Measurements from ENCODE around the gene MAD1L1. TPM values are rescaled to one million over a fixed set of nuclear protein-coding genes. Genes with fewer than 3 reads are reported as not detected.
A peak's percentile ranks its signal among the peaks of the same experiment; 100 is the strongest.

MAD1L1 gene
- total and polyA plus RNA-seq, 2 of the 4 experiments (the other 2 are of a cell fraction) = 29.0 to 40.9 TPM

DNA sequence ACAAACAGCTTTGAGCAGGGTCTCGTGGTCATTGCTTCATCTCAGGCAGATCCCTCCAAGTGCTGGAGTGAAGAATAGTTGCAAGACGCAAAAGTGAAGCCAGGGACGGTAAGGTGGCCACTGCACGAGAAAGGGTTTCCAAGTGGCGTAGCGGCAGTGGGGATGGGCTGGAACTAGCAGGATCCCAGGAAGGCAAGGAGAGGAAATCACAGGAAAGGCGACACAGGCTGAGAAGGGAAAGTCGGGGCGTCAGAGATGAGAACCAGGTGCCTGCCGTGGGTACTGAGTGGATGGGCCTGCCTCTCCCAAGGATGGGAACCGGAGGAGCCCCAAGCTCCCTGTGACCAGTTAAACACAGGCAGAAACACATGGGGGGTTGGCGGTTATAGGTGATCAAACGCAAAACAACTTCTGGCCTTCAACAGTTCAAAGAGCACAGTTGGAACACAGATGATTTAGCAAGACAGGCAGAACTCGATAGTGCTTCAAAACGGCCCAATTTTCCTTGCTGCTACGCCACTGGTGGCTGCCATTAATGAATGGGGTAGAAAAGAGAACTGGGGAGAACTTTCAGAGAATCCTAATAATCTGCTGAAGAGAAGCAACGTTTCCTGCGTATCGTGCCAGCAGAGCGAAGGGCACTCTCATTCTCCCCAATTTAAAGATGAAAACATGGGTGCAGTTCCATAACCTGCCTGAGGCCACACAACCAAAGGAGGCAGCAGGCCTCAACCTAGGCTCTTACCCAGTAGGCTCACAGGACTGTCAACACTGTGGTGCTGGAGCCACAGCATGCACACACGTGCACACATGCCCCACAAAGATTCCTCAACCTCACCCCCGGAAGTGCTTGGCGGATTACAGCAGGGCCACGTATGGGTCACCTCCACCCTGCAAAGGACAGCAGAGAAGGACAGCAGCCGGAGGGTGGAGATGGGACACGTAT, 61.9 kb downstream of the MAD1L1 start:
- Histone ChIP-seq H3K9me1 (ENCODE audit: insufficient read depth, low read length) (peaks cover 37% of the 10 kb centered on the region), H2BK20ac (ENCODE audit: low read depth, low read length) (peak overlapping the region; percentile 16), H3K4me3 (ENCODE audit: insufficient read depth, low read depth, low read length) (no peak overlapping the region), H4K91ac (ENCODE audit: insufficient read depth, low read depth, low read length) (no peak overlapping the region), H3K4me1 (ENCODE audit: control insufficient read depth, insufficient read depth, low read length) (peaks cover 21% of the 10 kb centered on the region), H3K36me3 (ENCODE audit: control insufficient read depth, insufficient read depth, low read length) (peaks cover 10% of the 10 kb centered on the region; the same call in 1 of the 2 replicates), H3K4ac (ENCODE audit: low read depth, low read length) (peak overlapping the region; percentile 55), H3K4me2 (ENCODE audit: low read depth, low read length) (no peak overlapping the region), H4K8ac (ENCODE audit: low read depth in 2 of 2, low read length in 2 of 2) (peak overlapping the region in 1 of 2 experiments; percentile 40; a peak in 1 of 4 replicates), H4K5ac (ENCODE audit: low read depth, low read length) (no peak overlapping the region), H2AFZ (replicated peaks; ENCODE audit: low read length, poor library complexity) (no peak overlapping the region), H3K23ac (ENCODE audit: low read depth, low read length) (no peak overlapping the region), H3K27me3 (ENCODE audit: control insufficient read depth, insufficient read depth, low read length) (peaks cover 4% of the 10 kb centered on the region; the same call in 1 of the 2 replicates), H2AK9ac (replicated peaks; ENCODE audit: low read depth, low read length, poor library complexity) (no peak overlapping the region), H2AK5ac (ENCODE audit: low read depth, low read length) (peak overlapping the region; percentile 18; the same call in 1 of the 2 replicates), H2BK5ac (ENCODE audit: low read depth, low read length, poor library complexity, severe bottlenecking) (peak overlapping the region; percentile 14), H3K18ac (ENCODE audit: low read depth, low read length) (no peak overlapping the region), H2BK120ac (ENCODE audit: low read depth, low read length) (peak overlapping the region; percentile 60), H3K27ac (ENCODE audit: insufficient read depth, low read length) (no peak overlapping the region), H4K20me1 (ENCODE audit: insufficient read depth, low read length) (peaks cover 49% of the 10 kb centered on the region), H3K56ac (ENCODE audit: extremely low read depth, insufficient read depth, low read length) (no peak overlapping the region), H3K14ac (replicated peaks; ENCODE audit: low read depth, low read length) (no peak overlapping the region), H2BK15ac (ENCODE audit: low read depth, low read length) (no peak overlapping the region), H3K9me3 (ENCODE audit: control insufficient read depth, insufficient read depth, low read length) (no peaks in the 10 kb centered on the region), H3K79me1 (ENCODE audit: low read depth in 1 of 2, low read length in 2 of 2) (peaks cover 13 to 42% of the 10 kb centered on the region in 2 experiments; a peak in 3 of 4 replicates), H3K9ac (ENCODE audit: low read depth, low read length) (no peak overlapping the region)
- no TSS peak for BruUV-seq (replicated peaks)
- dilution Hi-C loops (cut with HindIII; ENCODE audit: low sequenced_read_pairs, unreplicated experiment) = no loop called here
- in situ Hi-C loops (cut with MboI; ENCODE audit: low sequenced_read_pairs) = no loop called here
- ChIA-PET POLR2A (ENCODE audit: unreplicated experiment) (no interaction called here), CTCF (no interaction called here)
- no peak for TF ChIP-seq MXI1 (IDR thresholded peaks at IDR 0.05; ENCODE audit: borderline replicate concordance, low read depth, low read length)
- TF ChIP-seq FOS (IDR thresholded peaks at IDR 0.05; ENCODE audit: low read depth, low read length) = no peak
- TF ChIP-seq NFE2L2 (IDR thresholded peaks at IDR 0.05; ENCODE audit: low read depth, low read length) = no peak
- no peak for TF ChIP-seq SMC3 (IDR thresholded peaks at IDR 0.05; ENCODE audit: low read depth, low read length)
- TF ChIP-seq POLR2A (IDR thresholded peaks at IDR 0.05; ENCODE audit: low read depth, low read length) = no peak
- no peak for TF ChIP-seq BHLHE40 (IDR thresholded peaks at IDR 0.05; ENCODE audit: low read depth, low read length)
- TF ChIP-seq CEBPB (IDR thresholded peaks at IDR 0.05; ENCODE audit: low read depth, low read length) = no peak
- no peak for TF ChIP-seq RFX5 (IDR thresholded peaks at IDR 0.05; ENCODE audit: low read depth, low read length)
- TF ChIP-seq, protein P1, sequence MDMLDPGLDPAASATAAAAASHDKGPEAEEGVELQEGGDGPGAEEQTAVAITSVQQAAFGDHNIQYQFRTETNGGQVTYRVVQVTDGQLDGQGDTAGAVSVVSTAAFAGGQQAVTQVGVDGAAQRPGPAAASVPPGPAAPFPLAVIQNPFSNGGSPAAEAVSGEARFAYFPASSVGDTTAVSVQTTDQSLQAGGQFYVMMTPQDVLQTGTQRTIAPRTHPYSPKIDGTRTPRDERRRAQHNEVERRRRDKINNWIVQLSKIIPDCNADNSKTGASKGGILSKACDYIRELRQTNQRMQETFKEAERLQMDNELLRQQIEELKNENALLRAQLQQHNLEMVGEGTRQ (IDR thresholded peaks at IDR 0.05; ENCODE audit: low read depth, low read length) = no peak
- TF ChIP-seq MAZ (IDR thresholded peaks at IDR 0.05; ENCODE audit: borderline replicate concordance, low read depth, low read length) = no peak
- TF ChIP-seq, protein P2, sequence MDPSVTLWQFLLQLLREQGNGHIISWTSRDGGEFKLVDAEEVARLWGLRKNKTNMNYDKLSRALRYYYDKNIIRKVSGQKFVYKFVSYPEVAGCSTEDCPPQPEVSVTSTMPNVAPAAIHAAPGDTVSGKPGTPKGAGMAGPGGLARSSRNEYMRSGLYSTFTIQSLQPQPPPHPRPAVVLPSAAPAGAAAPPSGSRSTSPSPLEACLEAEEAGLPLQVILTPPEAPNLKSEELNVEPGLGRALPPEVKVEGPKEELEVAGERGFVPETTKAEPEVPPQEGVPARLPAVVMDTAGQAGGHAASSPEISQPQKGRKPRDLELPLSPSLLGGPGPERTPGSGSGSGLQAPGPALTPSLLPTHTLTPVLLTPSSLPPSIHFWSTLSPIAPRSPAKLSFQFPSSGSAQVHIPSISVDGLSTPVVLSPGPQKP (IDR thresholded peaks at IDR 0.05; ENCODE audit: borderline replicate concordance, low read depth, low read length) = no peak
- no peak for TF ChIP-seq RAD21 (IDR thresholded peaks at IDR 0.05; ENCODE audit: low read length)
- no peak for TF ChIP-seq RCOR1 (IDR thresholded peaks at IDR 0.05; ENCODE audit: insufficient replicate concordance, low read length)
- TF ChIP-seq MAFK (IDR thresholded peaks at IDR 0.05; ENCODE audit: low read depth, low read length) = no peak
- 93% methylated on average over 15 of the region's 26 CpGs; no CpG with 5 or more reads in 1 of the 2 experiments for WGBS, 2 experiments (ENCODE audit: extremely low coverage in 2 of 2, insufficient read length in 1 of 2)
- ATAC-seq (ENCODE audit: low read depth) = no peak
- no peak for DNase-seq
- intact Hi-C loops (cut with micrococcal nuclease) = loop anchor here (5.0 kb wide), 1 partner anchor 59 kb away; no protein-coding TSS in a partner anchor
